ENCODE data around the gene SGIP1. TPM values are rescaled to one million over a fixed set of nuclear protein-coding genes. Genes with fewer than 3 reads are reported as not detected.

The SGIP1 gene
- total RNA-seq, 1 donor: 17.4 TPM

GRCh38 chr1:66563094-66563800 is 29.3 kb downstream of the SGIP1 start:
- Histone ChIP-seq H3K27me3 (ENCODE audit: insufficient read depth, low read length) (no peaks in the 10 kb centered on the region), H3K4me3 (ENCODE audit: insufficient read depth, low read length) (peak overlapping the region; percentile 57), H2AFZ (ENCODE audit: low read length) (peak overlapping the region; percentile 70), H3K27ac (ENCODE audit: low read depth, low read length) (peak overlapping the region; percentile 93), H4K20me1 (ENCODE audit: insufficient read depth, low read length) (no peaks in the 10 kb centered on the region), H3K36me3 (ENCODE audit: insufficient read depth, low read length) (no peaks in the 10 kb centered on the region), H3K4me2 (ENCODE audit: insufficient read depth, low read length) (peak overlapping the region; percentile 81), H3K4me1 (ENCODE audit: insufficient read depth, low read length) (peaks cover 27% of the 10 kb centered on the region), H3K9me3 (ENCODE audit: low read depth, low read length) (no peaks in the 10 kb centered on the region), H3K79me2 (ENCODE audit: insufficient read depth, low read length) (peaks cover 26% of the 10 kb centered on the region)
- no peak for DNase-seq (ENCODE audit: insufficient read length, low spot score, missing footprints)
- no peak for TF ChIP-seq CTCF (IDR thresholded peaks at IDR 0.05; ENCODE audit: extremely low read depth, low read depth, low read length)

- no peaks in the 10 kb centered on the region for H4K20me1 ChIP-seq (ENCODE audit: insufficient read depth, low read length)
- no peak overlapping the region for H3K4me3 ChIP-seq (ENCODE audit: insufficient read depth, low read length)
- DNase-seq (ENCODE audit: insufficient read length, low spot score, missing footprints): no peak
- peaks cover 27% of the 10 kb centered on the region for H3K4me1 ChIP-seq (ENCODE audit: insufficient read depth, low read length)
- peak overlapping the region; percentile 81 for H3K4me2 ChIP-seq (ENCODE audit: insufficient read depth, low read length)
- H3K27me3 ChIP-seq (ENCODE audit: insufficient read depth, low read length): no peaks in the 10 kb centered on the region
- H3K27ac ChIP-seq (ENCODE audit: low read depth, low read length): peak overlapping the region; percentile 93
- peaks cover 26% of the 10 kb centered on the region for H3K79me2 ChIP-seq (ENCODE audit: insufficient read depth, low read length)
- no peak overlapping the region for H2AFZ ChIP-seq (ENCODE audit: low read length)
- no peaks in the 10 kb centered on the region for H3K9me3 ChIP-seq (ENCODE audit: low read depth, low read length)
- H3K36me3 ChIP-seq (ENCODE audit: insufficient read depth, low read length): no peaks in the 10 kb centered on the region
- no peak for TF ChIP-seq CTCF (IDR thresholded peaks at IDR 0.05; ENCODE audit: extremely low read depth, low read depth, low read length)
Observed at GRCh38 chr1:66563941-66564630, 30.1 kb downstream of the SGIP1 start.

- Histone ChIP-seq H3K4me3 (ENCODE audit: insufficient read depth, low read length) (no peak overlapping the region), H3K79me2 (ENCODE audit: insufficient read depth, low read length) (peaks cover 28% of the 10 kb centered on the region), H2AFZ (ENCODE audit: low read length) (no peak overlapping the region), H3K36me3 (ENCODE audit: insufficient read depth, low read length) (no peaks in the 10 kb centered on the region), H4K20me1 (ENCODE audit: insufficient read depth, low read length) (no peaks in the 10 kb centered on the region), H3K27ac (ENCODE audit: low read depth, low read length) (no peak overlapping the region), H3K9me3 (ENCODE audit: low read depth, low read length) (no peaks in the 10 kb centered on the region), H3K27me3 (ENCODE audit: insufficient read depth, low read length) (no peaks in the 10 kb centered on the region), H3K4me2 (ENCODE audit: insufficient read depth, low read length) (no peak overlapping the region), H3K4me1 (ENCODE audit: insufficient read depth, low read length) (peaks cover 9% of the 10 kb centered on the region)
- DNase-seq (ENCODE audit: insufficient read length, low spot score, missing footprints): no peak
- TF ChIP-seq CTCF (IDR thresholded peaks at IDR 0.05; ENCODE audit: extremely low read depth, low read depth, low read length): no peak
Observed at GRCh38 chr1:66570196-66570595, 36.2 kb downstream of the SGIP1 start.

- Histone ChIP-seq H3K27ac (ENCODE audit: low read depth, low read length) (peak overlapping the region; percentile 52), H3K4me1 (ENCODE audit: insufficient read depth, low read length) (peaks cover 10% of the 10 kb centered on the region), H3K27me3 (ENCODE audit: insufficient read depth, low read length) (no peaks in the 10 kb centered on the region), H3K9me3 (ENCODE audit: low read depth, low read length) (no peaks in the 10 kb centered on the region), H3K36me3 (ENCODE audit: insufficient read depth, low read length) (no peaks in the 10 kb centered on the region), H3K4me2 (ENCODE audit: insufficient read depth, low read length) (no peak overlapping the region), H4K20me1 (ENCODE audit: insufficient read depth, low read length) (no peaks in the 10 kb centered on the region), H2AFZ (ENCODE audit: low read length) (no peak overlapping the region), H3K79me2 (ENCODE audit: insufficient read depth, low read length) (peaks cover 23% of the 10 kb centered on the region), H3K4me3 (ENCODE audit: insufficient read depth, low read length) (no peak overlapping the region)
- no peak for TF ChIP-seq CTCF (IDR thresholded peaks at IDR 0.05; ENCODE audit: extremely low read depth, low read depth, low read length)
- DNase-seq (ENCODE audit: insufficient read length, low spot score, missing footprints): peak; percentile 51
Observed at GRCh38 chr1:66571789-66572188, 37.8 kb downstream of the SGIP1 start.

Measured in osteoblast (primary cell).